H9 (cell line): ENCODE results near the gene NIM1K. TPM values are rescaled to one million over a fixed set of nuclear protein-coding genes. Genes with fewer than 3 reads are reported as not detected.
"Not testable (repeated sequence)": the region's sequence is repeated elsewhere in the genome, so short reads cannot be mapped to it uniquely, and the experiment has no call there.

Source experiments
- DNase-seq: peaks from one replicate; pipeline ENCODE4 v3.0.0-alpha.2; 2017
- H2AFZ ChIP-seq: one replicate; pipeline ENCODE4 v1.6.1; 2013; ENCODE audit warnings: mild to moderate bottlenecking, low read length, control low read depth, moderate library complexity
- H2AK5ac ChIP-seq: 2 replicates; pipeline ENCODE4 v1.6.1; 2013; ENCODE audit warnings: low read length, control low read depth, mixed read lengths; ENCODE audit not compliant: insufficient read length
- H2BK120ac ChIP-seq: one replicate; pipeline ENCODE4 v1.6.1; 2013; ENCODE audit warnings: low read depth, mild to moderate bottlenecking, low read length, control low read depth, inconsistent platforms; ENCODE audit not compliant: poor library complexity, severe bottlenecking
- H2BK12ac ChIP-seq: 2 replicates; pipeline ENCODE4 v1.6.1; 2013; ENCODE audit warnings: low read length, control low read depth, mixed read lengths, low read depth; ENCODE audit not compliant: insufficient read length
- H2BK15ac ChIP-seq: 2 replicates; pipeline ENCODE4 v1.6.1; 2013; ENCODE audit warnings: low read depth, low read length, control low read depth
- H2BK20ac ChIP-seq: one replicate; pipeline ENCODE4 v1.6.1; 2013; ENCODE audit warnings: low read depth, mild to moderate bottlenecking, low read length, control low read depth, inconsistent platforms; ENCODE audit not compliant: poor library complexity, severe bottlenecking
- H2BK5ac ChIP-seq: 2 replicates; pipeline ENCODE4 v1.6.1; 2013; ENCODE audit warnings: low read length, control low read depth, mixed read lengths; ENCODE audit not compliant: insufficient read length
- H3K14ac ChIP-seq: 2 replicates; pipeline ENCODE4 v1.6.1; 2013; ENCODE audit warnings: low read length, control low read depth; ENCODE audit not compliant: insufficient read depth
- H3K18ac ChIP-seq: 2 replicates; pipeline ENCODE4 v1.6.1; 2013; ENCODE audit warnings: low read depth, mild to moderate bottlenecking, mixed read lengths, low read length, control low read depth; ENCODE audit not compliant: insufficient read length
- H3K23ac ChIP-seq: 2 replicates; pipeline ENCODE4 v1.6.1; 2013; ENCODE audit warnings: low read length, control low read depth, mixed read lengths, low read depth; ENCODE audit not compliant: insufficient read length
- H3K23me2 ChIP-seq: 2 replicates; pipeline ENCODE4 v1.6.1; 2013; ENCODE audit warnings: low read depth, mild to moderate bottlenecking, mixed read lengths, low read length, control low read depth; ENCODE audit not compliant: insufficient read length, poor library complexity, severe bottlenecking
- H3K27ac ChIP-seq: 2 replicates; pipeline ENCODE4 v1.5.1; 2013; ENCODE audit warnings: low read length, control low read depth, mixed read lengths, low read depth; ENCODE audit not compliant: insufficient read length
- H3K27me3 ChIP-seq: 2 replicates; pipeline ENCODE4 v1.6.1; 2013; ENCODE audit warnings: low read length, control low read depth, inconsistent platforms; ENCODE audit not compliant: insufficient read depth
- H3K4ac ChIP-seq: 2 replicates; pipeline ENCODE4 v1.6.1; 2013; ENCODE audit warnings: low read depth, mild to moderate bottlenecking, control low read depth, inconsistent platforms, low read length, moderate library complexity
- H3K4me1 ChIP-seq: 2 replicates; pipeline ENCODE4 v1.6.1; 2013; ENCODE audit warnings: low read length, control low read depth, inconsistent platforms; ENCODE audit not compliant: insufficient read depth
- H3K4me2 ChIP-seq: 2 replicates; pipeline ENCODE4 v1.6.1; 2013; ENCODE audit warnings: low read length, control low read depth, mixed read lengths; ENCODE audit not compliant: insufficient read length, insufficient read depth
- H3K56ac ChIP-seq: 2 replicates; pipeline ENCODE4 v1.6.1; 2013; ENCODE audit warnings: low read depth, mild to moderate bottlenecking, mixed read lengths, low read length, control low read depth; ENCODE audit not compliant: insufficient read length
- H3K79me1 ChIP-seq: 2 replicates; pipeline ENCODE4 v1.6.1; 2013; ENCODE audit warnings: low read depth, mild to moderate bottlenecking, moderate library complexity, low read length, control low read depth, inconsistent platforms; ENCODE audit not compliant: insufficient read depth, poor library complexity, severe bottlenecking
- H3K79me2 ChIP-seq: 2 replicates; pipeline ENCODE4 v1.6.1; 2013; ENCODE audit warnings: low read length, control low read depth, inconsistent platforms; ENCODE audit not compliant: insufficient read depth
- H3K9ac ChIP-seq: 2 replicates; pipeline ENCODE4 v1.6.1; 2013; ENCODE audit warnings: low read length, control low read depth, mixed read lengths; ENCODE audit not compliant: insufficient read length; ENCODE audit errors: extremely low read depth
- H3K9me3 ChIP-seq: one replicate; pipeline ENCODE4 v1.6.1; 2013; ENCODE audit warnings: low read depth, low read length, inconsistent platforms; ENCODE audit not compliant: control insufficient read depth
- H3T11ph ChIP-seq: one replicate; pipeline ENCODE4 v1.6.1; 2013; ENCODE audit warnings: mild to moderate bottlenecking, low read length, control low read depth, inconsistent platforms
- H4K20me1 ChIP-seq: one replicate; pipeline ENCODE4 v1.6.1; 2013; ENCODE audit not compliant: control insufficient read depth, insufficient read length, insufficient read depth
- H4K5ac ChIP-seq: 2 replicates; pipeline ENCODE4 v1.6.1; 2013; ENCODE audit warnings: low read depth, mild to moderate bottlenecking, mixed read lengths, low read length, control low read depth; ENCODE audit not compliant: insufficient read length
- H4K8ac ChIP-seq: replicated peaks from 2 replicates; pipeline ENCODE4 v1.6.1; 2013; ENCODE audit warnings: low read length, control low read depth, mixed read lengths, low read depth; ENCODE audit not compliant: insufficient read length
- H4K91ac ChIP-seq: 2 replicates; pipeline ENCODE4 v1.6.1; 2013; ENCODE audit warnings: low read depth, mild to moderate bottlenecking, moderate library complexity, mixed read lengths, low read length, control low read depth; ENCODE audit not compliant: insufficient read length
- H3K27ac Mint-ChIP-seq, 3 experiments: 2 replicates in 2 of 3; 3 replicates in 1 of 3; pipeline ENCODE4 v1.8.0; 2020 to 2021; ENCODE audit warnings: mixed read lengths in 3 of 3, mild to moderate bottlenecking in 1 of 3, moderate library complexity in 1 of 3
- H3K27me3 Mint-ChIP-seq: 2 replicates; pipeline ENCODE4 v1.8.0; 2021; ENCODE audit warnings: low read depth, mild to moderate bottlenecking, moderate library complexity, mixed read lengths
- H3K36me3 Mint-ChIP-seq, 3 experiments: 2 replicates in 2 of 3; 3 replicates in 1 of 3; pipeline ENCODE4 v1.8.0; 2020 to 2021; ENCODE audit warnings: low read depth in 3 of 3, mixed read lengths in 3 of 3; ENCODE audit not compliant: insufficient read depth in 1 of 3
- H3K4me1 Mint-ChIP-seq, 2 experiments: 2 replicates each; pipeline ENCODE4 v1.8.0; 2020; ENCODE audit warnings: mixed read lengths in 2 of 2
- H3K4me3 Mint-ChIP-seq, 2 experiments: 2 replicates in 1 of 2; 3 replicates in 1 of 2; pipeline ENCODE4 v1.8.0; 2020 to 2021; ENCODE audit warnings: mild to moderate bottlenecking in 2 of 2, mixed read lengths in 2 of 2, moderate library complexity in 1 of 2
- H3K9me3 Mint-ChIP-seq, 2 experiments: 2 replicates in 1 of 2; 3 replicates in 1 of 2; pipeline ENCODE4 v1.8.0; 2020; ENCODE audit warnings: mild to moderate bottlenecking in 2 of 2, mixed read lengths in 2 of 2, moderate library complexity in 1 of 2
- CTCF ChIP-seq: fragments of 200-600 bp; sonication (generic); conservative IDR thresholded peaks from 3 replicates; pipeline ENCODE4 v1.8.0; 2021; ENCODE audit warnings: antibody characterized with exemption, mild to moderate bottlenecking
- WGBS: extraction: QIAGEN DNeasy Blood & Tissue Kit; methylation state at CpG from one replicate; pipeline ENCODE4 v1.1.7; 2013; ENCODE audit warnings: missing lambda C conversion rate, low lambda C conversion rate, mixed read lengths; ENCODE audit not compliant: insufficient read length; ENCODE audit errors: extremely low coverage; 5-methylcytosine and 5-hydroxymethylcytosine counted together
- total RNA-seq: library from RNA; stranded (reverse); gene quantifications from 2 replicates; pipeline ENCODE4 v1.2.1, GENCODE V29; 2021

NIM1K gene
- total RNA-seq, 1 experiment from 2014 or later: 0.07 TPM

- Mint-ChIP-seq H3K4me1 (no peaks in the 10 kb centered on the region), H3K27me3 (peaks cover 14% of the 10 kb centered on the region; the same call in 1 of the 2 replicates), H3K9me3 (peaks cover 3 to 7% of the 10 kb centered on the region in 2 experiments; a peak in 3 of 5 replicates), H3K36me3 (no peaks in the 10 kb centered on the region), H3K4me3 (no peak overlapping the region), H3K27ac (no peak overlapping the region)
- Histone ChIP-seq H3K4me2 (no peak overlapping the region), H3K56ac (no peak overlapping the region), H3K9me3 (no peaks in the 10 kb centered on the region), H3K23me2 (no peaks in the 10 kb centered on the region), H2BK5ac (no peak overlapping the region), H2BK120ac (no peak overlapping the region), H4K91ac (no peak overlapping the region), H3T11ph (no peak overlapping the region), H2AFZ (no peak overlapping the region), H4K5ac (no peak overlapping the region), H2BK12ac (no peak overlapping the region), H2AK5ac (no peak overlapping the region), H3K27ac (no peak overlapping the region), H3K14ac (no peak overlapping the region), H3K4me1 (no peaks in the 10 kb centered on the region), H3K9ac (no peak overlapping the region), H4K20me1 (no peaks in the 10 kb centered on the region), H3K79me2 (no peaks in the 10 kb centered on the region), H3K79me1 (no peaks in the 10 kb centered on the region), H3K23ac (no peak overlapping the region), H2BK15ac (no peak overlapping the region), H2BK20ac (no peak overlapping the region), H3K18ac (no peak overlapping the region), H4K8ac (no peak overlapping the region), H3K27me3 (no peaks in the 10 kb centered on the region), H3K4ac (no peak overlapping the region)
- DNase-seq: no peak
- TF ChIP-seq CTCF: no peak
- WGBS: no CpG with 5 or more reads among the region's 1 CpG
Observed at GRCh38 chr5:43258116-43258515, 66.1 kb downstream of the NIM1K start.

GRCh38 chr5:43262269-43262668 lies 70.2 kb downstream of the NIM1K start:
- not testable (repeated sequence) for H3K79me2 ChIP-seq, H2BK20ac ChIP-seq, H3K36me3 Mint-ChIP-seq, H3K27me3 ChIP-seq, H3K4me3 Mint-ChIP-seq, H2BK120ac ChIP-seq, H2AFZ ChIP-seq, H3K14ac ChIP-seq, H3K9me3 ChIP-seq, H2BK12ac ChIP-seq, H4K91ac ChIP-seq, H3K4me1 ChIP-seq, H3K23ac ChIP-seq, H3K79me1 ChIP-seq, H2BK5ac ChIP-seq, H3T11ph ChIP-seq, H3K4me2 ChIP-seq, H4K8ac ChIP-seq, H2AK5ac ChIP-seq, H3K27ac Mint-ChIP-seq, H3K27ac ChIP-seq, H2BK15ac ChIP-seq, H3K4me1 Mint-ChIP-seq, H3K18ac ChIP-seq, H3K9ac ChIP-seq, H4K20me1 ChIP-seq, DNase-seq, H3K4ac ChIP-seq, H3K23me2 ChIP-seq, H3K56ac ChIP-seq, H4K5ac ChIP-seq
- peaks cover 12 to 18% of the 10 kb centered on the region in 2 experiments for H3K9me3 Mint-ChIP-seq
- no CpG with 5 or more reads among the region's 2 CpGs for WGBS
- peaks cover 14% of the 10 kb centered on the region for H3K27me3 Mint-ChIP-seq
